ENCODE measurements around the gene AAK1. TPM values are rescaled to one million over a fixed set of nuclear protein-coding genes. Genes with fewer than 3 reads are reported as not detected.

Gene AAK1
- total RNA-seq, 1 donor from 2014 or later, result 45.5 TPM

DNA sequence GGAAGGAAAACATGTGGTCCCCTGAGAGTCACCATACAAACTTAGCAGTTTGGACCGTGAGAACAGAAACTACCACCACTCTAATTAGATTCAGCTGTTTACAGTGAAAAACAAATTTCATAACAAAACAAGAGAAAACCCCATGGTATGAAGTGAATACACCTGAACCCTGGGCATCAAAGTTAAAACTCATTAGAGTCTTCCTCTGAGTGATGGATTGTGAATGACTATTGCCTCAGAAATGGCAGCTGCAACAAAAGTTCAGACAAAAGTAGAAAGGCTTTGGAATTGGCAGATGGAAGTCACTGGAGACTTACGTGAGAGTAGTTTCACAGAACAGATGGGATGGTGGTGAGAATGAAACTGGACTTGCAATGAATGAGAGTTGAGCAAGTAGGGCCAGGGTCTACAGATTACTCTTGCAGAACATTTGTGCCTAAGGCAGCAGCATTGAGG, 98.0 kb downstream of the AAK1 start:
- Mint-ChIP-seq H3K36me3 (peaks cover 21% of the 10 kb centered on the region), H3K27ac (no peak overlapping the region), H3K4me1 (ENCODE audit: unreplicated experiment) (no peaks in the 10 kb centered on the region), H3K4me3 (no peak overlapping the region), H3K9me3 (no peaks in the 10 kb centered on the region), H3K27me3 (no peaks in the 10 kb centered on the region)
- DNase-seq (ENCODE audit: extremely low spot score, unreplicated experiment), result no peak
- TF ChIP-seq, protein P1, sequence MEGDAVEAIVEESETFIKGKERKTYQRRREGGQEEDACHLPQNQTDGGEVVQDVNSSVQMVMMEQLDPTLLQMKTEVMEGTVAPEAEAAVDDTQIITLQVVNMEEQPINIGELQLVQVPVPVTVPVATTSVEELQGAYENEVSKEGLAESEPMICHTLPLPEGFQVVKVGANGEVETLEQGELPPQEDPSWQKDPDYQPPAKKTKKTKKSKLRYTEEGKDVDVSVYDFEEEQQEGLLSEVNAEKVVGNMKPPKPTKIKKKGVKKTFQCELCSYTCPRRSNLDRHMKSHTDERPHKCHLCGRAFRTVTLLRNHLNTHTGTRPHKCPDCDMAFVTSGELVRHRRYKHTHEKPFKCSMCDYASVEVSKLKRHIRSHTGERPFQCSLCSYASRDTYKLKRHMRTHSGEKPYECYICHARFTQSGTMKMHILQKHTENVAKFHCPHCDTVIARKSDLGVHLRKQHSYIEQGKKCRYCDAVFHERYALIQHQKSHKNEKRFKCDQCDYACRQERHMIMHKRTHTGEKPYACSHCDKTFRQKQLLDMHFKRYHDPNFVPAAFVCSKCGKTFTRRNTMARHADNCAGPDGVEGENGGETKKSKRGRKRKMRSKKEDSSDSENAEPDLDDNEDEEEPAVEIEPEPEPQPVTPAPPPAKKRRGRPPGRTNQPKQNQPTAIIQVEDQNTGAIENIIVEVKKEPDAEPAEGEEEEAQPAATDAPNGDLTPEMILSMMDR (conservative IDR thresholded peaks at IDR 0.05), result no peak

DNA sequence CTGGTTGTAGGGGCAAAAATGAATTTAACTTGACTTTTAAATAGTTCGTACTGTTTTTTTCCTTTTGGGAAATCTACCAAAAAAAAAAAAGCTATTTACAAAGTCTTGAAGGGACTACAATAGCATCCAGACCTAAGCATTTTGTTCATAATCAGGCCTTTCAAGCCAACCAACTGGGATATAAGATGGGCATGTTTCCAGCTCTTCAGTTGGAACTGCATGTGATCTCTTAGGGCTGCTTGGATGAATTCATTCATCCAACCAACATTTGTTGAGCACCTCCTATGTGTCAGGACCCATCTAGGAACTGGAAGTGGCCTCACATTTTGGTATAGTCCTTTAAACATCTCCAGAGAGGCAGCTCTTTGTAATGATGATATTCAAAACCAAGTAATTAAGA, 98.6 kb downstream of the AAK1 start:
- Mint-ChIP-seq H3K36me3 (peaks cover 21% of the 10 kb centered on the region), H3K4me1 (ENCODE audit: unreplicated experiment) (no peaks in the 10 kb centered on the region), H3K27ac (no peak overlapping the region), H3K27me3 (no peaks in the 10 kb centered on the region), H3K9me3 (no peaks in the 10 kb centered on the region), H3K4me3 (no peak overlapping the region)
- TF ChIP-seq, protein P1 (conservative IDR thresholded peaks at IDR 0.05), result no peak
- DNase-seq (ENCODE audit: extremely low spot score, unreplicated experiment), result no peak

DNA sequence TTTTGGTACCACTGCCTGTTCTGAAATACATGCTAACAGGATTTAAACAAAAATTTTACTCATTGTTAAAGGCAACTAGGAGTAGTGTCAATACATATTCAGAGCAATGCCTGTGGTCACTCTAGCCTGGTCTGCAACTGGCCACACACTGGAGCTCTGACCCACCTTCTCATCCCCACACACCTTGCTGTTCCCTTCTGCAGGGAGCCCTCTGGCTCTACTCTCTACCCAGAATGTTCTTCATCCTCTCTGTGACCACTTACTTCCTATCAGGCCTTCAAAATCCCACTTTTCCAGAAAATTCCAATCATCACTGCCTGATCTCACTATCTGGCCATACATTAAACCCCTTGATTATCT, 104.0 kb downstream of the AAK1 start:
- no peak overlapping the region for H3K27ac Mint-ChIP-seq
- no peak for DNase-seq (ENCODE audit: extremely low spot score, unreplicated experiment)
- H3K9me3 Mint-ChIP-seq, result no peaks in the 10 kb centered on the region
- peaks cover 4% of the 10 kb centered on the region for H3K4me1 Mint-ChIP-seq (ENCODE audit: unreplicated experiment)
- TF ChIP-seq, protein P1 (conservative IDR thresholded peaks at IDR 0.05), result no peak
- no peaks in the 10 kb centered on the region for H3K27me3 Mint-ChIP-seq
- H3K36me3 Mint-ChIP-seq, result peaks cover 44% of the 10 kb centered on the region
- H3K4me3 Mint-ChIP-seq, result no peak overlapping the region

DNA sequence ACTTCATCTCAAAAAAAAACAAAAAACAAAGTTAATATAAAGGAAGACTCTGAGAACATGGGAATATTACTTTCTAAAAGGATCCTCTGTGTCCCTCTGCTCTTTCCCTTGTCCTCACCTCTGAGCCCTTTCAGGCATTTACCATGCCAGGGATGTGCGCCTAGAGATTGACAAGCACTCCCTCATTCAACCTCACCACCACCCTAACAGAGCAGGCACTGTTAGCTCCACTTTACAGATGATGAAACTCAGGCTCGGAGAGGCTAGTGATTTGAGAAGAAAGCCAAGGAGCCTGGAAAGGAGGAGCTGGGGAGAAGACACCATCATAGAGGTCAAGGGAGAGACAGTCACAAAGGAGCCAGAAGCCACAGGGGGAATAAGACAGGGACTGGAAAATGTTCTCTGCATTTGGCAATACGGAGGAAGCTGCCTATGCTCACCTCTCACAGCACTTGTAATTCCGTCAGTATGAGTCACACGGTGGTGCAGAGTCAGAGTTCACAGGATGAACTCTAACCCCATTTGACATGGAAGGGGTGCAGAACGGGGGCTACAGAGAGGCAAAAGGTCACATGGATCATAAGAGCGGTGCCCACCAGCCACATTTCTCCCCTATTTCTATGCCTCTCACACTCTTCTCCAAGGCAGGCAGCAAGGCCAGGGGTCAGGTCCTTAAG, 104.5 kb downstream of the AAK1 start:
- H3K9me3 Mint-ChIP-seq, result no peaks in the 10 kb centered on the region
- H3K27me3 Mint-ChIP-seq, result no peaks in the 10 kb centered on the region
- TF ChIP-seq, protein P1 (conservative IDR thresholded peaks at IDR 0.05), result no peak
- H3K4me3 Mint-ChIP-seq, result no peak overlapping the region
- H3K27ac Mint-ChIP-seq, result peak overlapping the region; percentile 40
- peaks cover 44% of the 10 kb centered on the region for H3K36me3 Mint-ChIP-seq
- peaks cover 4% of the 10 kb centered on the region for H3K4me1 Mint-ChIP-seq (ENCODE audit: unreplicated experiment)
- DNase-seq (ENCODE audit: extremely low spot score, unreplicated experiment), result no peak

DNA sequence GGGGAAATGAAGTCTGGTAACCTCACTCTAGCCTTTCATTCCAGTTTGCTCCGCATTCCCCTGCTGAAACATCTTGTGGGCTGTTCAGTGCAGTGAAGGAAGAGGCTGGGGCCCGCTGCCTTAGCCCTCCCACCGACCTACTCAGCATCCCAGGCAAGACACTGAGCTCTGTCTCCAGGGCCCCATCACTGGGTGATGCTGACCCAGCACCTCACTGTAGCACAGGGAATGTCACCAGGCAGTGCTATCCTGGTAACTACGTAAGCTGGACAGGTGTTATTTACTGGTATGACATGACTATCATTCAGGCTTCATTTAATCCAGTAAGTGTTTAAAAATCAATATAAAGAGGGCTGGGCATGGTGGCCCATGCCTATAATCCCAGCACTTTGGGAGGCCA, 105.3 kb downstream of the AAK1 start:
- Mint-ChIP-seq H3K4me1 (ENCODE audit: unreplicated experiment) (peaks cover 4% of the 10 kb centered on the region), H3K4me3 (no peak overlapping the region), H3K27ac (no peak overlapping the region)

More for the DNA sequence above, 105.3 kb downstream of the AAK1 start:
- DNase-seq (ENCODE audit: extremely low spot score, unreplicated experiment), result no peak
- Mint-ChIP-seq H3K36me3 (peaks cover 46% of the 10 kb centered on the region), H3K9me3 (no peaks in the 10 kb centered on the region), H3K27me3 (no peaks in the 10 kb centered on the region)
- TF ChIP-seq, protein P1 (conservative IDR thresholded peaks at IDR 0.05), result no peak
